Brain microvascular endothelial cell (primary cell): ENCODE data around the gene PRKCB.

Experiments
- DNase-seq: peaks from one replicate; pipeline ENCODE4 v3.0.0-alpha.2; 2020
- H3K27ac ChIP-seq: fragments of 250-450 bp; sonication (Bioruptor Pico); 2 replicates; pipeline ENCODE4 v1.5.1; 2020; ENCODE audit warnings: mild to moderate bottlenecking, moderate library complexity
- H3K27me3 ChIP-seq: fragments of 250-450 bp; sonication (Bioruptor Pico); replicated peaks from 2 replicates; pipeline ENCODE4 v1.5.1; 2020; ENCODE audit warnings: mild to moderate bottlenecking
- H3K36me3 ChIP-seq: fragments of 250-450 bp; sonication (Bioruptor Pico); replicated peaks from 2 replicates; pipeline ENCODE4 v1.5.1; 2020; ENCODE audit warnings: mild to moderate bottlenecking
- H3K4me3 ChIP-seq: 2 replicates; pipeline ENCODE4 v1.5.1; 2011; ENCODE audit warnings: low read depth, mild to moderate bottlenecking, control low read depth, low read length, moderate library complexity
- CTCF ChIP-seq: IDR thresholded peaks from 2 replicates; pipeline ENCODE4 v1.5.1; 2011; ENCODE audit warnings: low read depth, mild to moderate bottlenecking, moderate library complexity, low read length, control low read depth, inconsistent platforms; ENCODE audit errors: missing control alignments
- in situ Hi-C: cut with HindIII; loops from 2 replicates; pipeline ENCODE4 v1.10.0; 2017; ENCODE audit warnings: low sequenced_read_pairs, low pct_ligation_motif_present

PRKCB gene

GRCh38 chr16:24116989-24117388 lies 281.2 kb downstream of the PRKCB start:
- no peak overlapping the region for H3K27ac ChIP-seq
- in situ Hi-C loops = no loop called here
- TF ChIP-seq CTCF = no peak
- H3K36me3 ChIP-seq = no peaks in the 10 kb centered on the region
- no peaks in the 10 kb centered on the region for H3K27me3 ChIP-seq
- H3K4me3 ChIP-seq = no peak overlapping the region
- no peak for DNase-seq

- in situ Hi-C loops = no loop called here
- no peaks in the 10 kb centered on the region for H3K36me3 ChIP-seq
- TF ChIP-seq CTCF = no peak
These were observed 281.9 kb downstream of the PRKCB start for GRCh38 chr16:24117680-24118079.

GRCh38 chr16:24118126-24118821 lies 282.5 kb downstream of the PRKCB start:
- no peak for DNase-seq
- in situ Hi-C loops = no loop called here
- H3K36me3 ChIP-seq = no peaks in the 10 kb centered on the region
- H3K4me3 ChIP-seq = no peak overlapping the region
- TF ChIP-seq CTCF = no peak
- H3K27me3 ChIP-seq = no peaks in the 10 kb centered on the region
- H3K27ac ChIP-seq = no peak overlapping the region

More at GRCh38 chr16:24117680-24118079, 281.9 kb downstream of the PRKCB start:
- H3K4me3 ChIP-seq = no peak overlapping the region
- no peaks in the 10 kb centered on the region for H3K27me3 ChIP-seq
- H3K27ac ChIP-seq = no peak overlapping the region
- no peak for DNase-seq

GRCh38 chr16:24119807-24120206 lies 284.0 kb downstream of the PRKCB start:
- no peak overlapping the region for H3K4me3 ChIP-seq
- H3K27me3 ChIP-seq = no peaks in the 10 kb centered on the region
- H3K27ac ChIP-seq = no peak overlapping the region
- H3K36me3 ChIP-seq = no peaks in the 10 kb centered on the region
- in situ Hi-C loops = no loop called here
- no peak for DNase-seq
- TF ChIP-seq CTCF = no peak

- Histone ChIP-seq H3K4me3 (no peak overlapping the region), H3K27ac (no peak overlapping the region), H3K27me3 (no peaks in the 10 kb centered on the region), H3K36me3 (no peaks in the 10 kb centered on the region)
- TF ChIP-seq CTCF = no peak
- no peak for DNase-seq
- in situ Hi-C loops = no loop called here
These were observed 287.5 kb downstream of the PRKCB start for GRCh38 chr16:24123275-24123674.

- H3K27ac ChIP-seq = no peak overlapping the region
- in situ Hi-C loops = no loop called here
- no peak for TF ChIP-seq CTCF
- DNase-seq = no peak
- H3K36me3 ChIP-seq = no peaks in the 10 kb centered on the region
- no peaks in the 10 kb centered on the region for H3K27me3 ChIP-seq
- no peak overlapping the region for H3K4me3 ChIP-seq
These were observed 288.5 kb downstream of the PRKCB start for GRCh38 chr16:24124291-24124690.
